SU-DHL-6 (cell line): ENCODE data around the gene COL4A2.

ENCODE experiments used
- CTCF ChIP-seq: fragments of 200-600 bp; sonication (generic); IDR thresholded peaks from one replicate; pipeline ENCODE4 v1.5.1; 2017; ENCODE audit warnings: antibody characterized with exemption, mild to moderate bottlenecking, low read length, moderate library complexity; ENCODE audit not compliant: insufficient read depth, poor library complexity, severe bottlenecking
- EZH2phosphoT487 ChIP-seq: fragments of 200-600 bp; sonication (generic), shearing (Covaris generic); conservative IDR thresholded peaks from 2 replicates; pipeline ENCODE4 v1.6.1; 2018; ENCODE audit warnings: mild to moderate bottlenecking, antibody characterized with exemption, low read length, moderate library complexity, mixed read lengths

- TF ChIP-seq EZH2phosphoT487 = no peak
- no peak for TF ChIP-seq CTCF
Observed at GRCh38 chr13:110371550-110372465, 64.7 kb downstream of the COL4A2 start.
